Lower leg skin (tissue), 3 donors: ENCODE data around the gene UQCRQ.

Experiments used
- POLR2A ChIP-seq, 2 donors: fragments of 450-650 bp; IDR thresholded peaks; one replicate each; pipeline ENCODE4 v1.6.1; 2016 to 2017; ENCODE audit warnings: antibody characterized with exemption in 2 of 2, mild to moderate bottlenecking in 1 of 2, moderate library complexity in 1 of 2
- TF ChIP-seq, protein P1 (sequence below), 3 donors: fragments of 450-650 bp; IDR thresholded peaks; one replicate each; pipeline ENCODE4 v1.5.1; 2016; ENCODE audit warnings: antibody characterized with exemption in 3 of 3, mild to moderate bottlenecking in 3 of 3, moderate library complexity in 2 of 3

GRCh38 chr5:132871459-132872284, 5.2 kb downstream of the UQCRQ start:
- TF ChIP-seq, protein P1, sequence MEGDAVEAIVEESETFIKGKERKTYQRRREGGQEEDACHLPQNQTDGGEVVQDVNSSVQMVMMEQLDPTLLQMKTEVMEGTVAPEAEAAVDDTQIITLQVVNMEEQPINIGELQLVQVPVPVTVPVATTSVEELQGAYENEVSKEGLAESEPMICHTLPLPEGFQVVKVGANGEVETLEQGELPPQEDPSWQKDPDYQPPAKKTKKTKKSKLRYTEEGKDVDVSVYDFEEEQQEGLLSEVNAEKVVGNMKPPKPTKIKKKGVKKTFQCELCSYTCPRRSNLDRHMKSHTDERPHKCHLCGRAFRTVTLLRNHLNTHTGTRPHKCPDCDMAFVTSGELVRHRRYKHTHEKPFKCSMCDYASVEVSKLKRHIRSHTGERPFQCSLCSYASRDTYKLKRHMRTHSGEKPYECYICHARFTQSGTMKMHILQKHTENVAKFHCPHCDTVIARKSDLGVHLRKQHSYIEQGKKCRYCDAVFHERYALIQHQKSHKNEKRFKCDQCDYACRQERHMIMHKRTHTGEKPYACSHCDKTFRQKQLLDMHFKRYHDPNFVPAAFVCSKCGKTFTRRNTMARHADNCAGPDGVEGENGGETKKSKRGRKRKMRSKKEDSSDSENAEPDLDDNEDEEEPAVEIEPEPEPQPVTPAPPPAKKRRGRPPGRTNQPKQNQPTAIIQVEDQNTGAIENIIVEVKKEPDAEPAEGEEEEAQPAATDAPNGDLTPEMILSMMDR (IDR thresholded peaks at IDR 0.05) = no peak
- no peak for TF ChIP-seq POLR2A (IDR thresholded peaks at IDR 0.05)
